ENCODE measurements around the gene SLC34A3.

DNA sequence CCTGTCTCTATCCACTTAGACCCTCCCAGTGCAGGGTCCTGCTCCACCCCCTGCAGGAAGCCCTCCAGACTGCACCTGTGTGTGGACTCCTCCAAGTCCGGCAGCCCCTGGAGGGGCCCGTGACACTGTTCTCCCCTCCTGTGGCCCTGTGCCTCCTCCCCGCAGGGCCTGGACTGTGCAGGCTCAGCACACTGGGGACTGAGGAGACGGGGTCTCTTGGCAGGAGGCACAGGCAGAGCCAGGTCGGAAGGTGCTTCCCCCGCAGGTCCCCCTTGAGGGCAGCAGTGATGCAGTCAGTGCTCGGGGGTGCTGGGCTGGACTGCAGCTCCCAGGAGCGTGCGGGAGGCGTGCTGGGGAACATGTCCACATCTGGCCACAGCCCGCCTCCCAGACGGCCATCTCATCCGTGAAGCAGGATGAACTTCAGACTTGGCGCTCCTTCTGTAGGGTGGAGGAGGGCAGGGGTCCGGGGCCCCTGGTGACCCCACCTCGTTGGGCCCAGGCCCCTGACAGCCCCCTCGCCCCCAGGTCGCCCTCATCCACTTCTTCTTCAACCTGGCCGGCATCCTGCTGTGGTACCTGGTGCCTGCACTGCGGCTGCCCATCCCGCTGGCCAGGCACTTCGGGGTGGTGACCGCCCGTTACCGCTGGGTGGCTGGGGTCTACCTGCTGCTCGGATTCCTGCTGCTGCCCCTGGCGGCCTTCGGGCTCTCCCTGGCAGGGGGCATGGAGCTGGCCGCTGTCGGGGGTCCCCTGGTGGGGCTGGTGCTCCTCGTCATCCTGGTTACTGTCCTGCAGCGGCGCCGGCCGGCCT lies 4.9 kb downstream of the SLC34A3 start:
- TF ChIP-seq, protein P1, sequence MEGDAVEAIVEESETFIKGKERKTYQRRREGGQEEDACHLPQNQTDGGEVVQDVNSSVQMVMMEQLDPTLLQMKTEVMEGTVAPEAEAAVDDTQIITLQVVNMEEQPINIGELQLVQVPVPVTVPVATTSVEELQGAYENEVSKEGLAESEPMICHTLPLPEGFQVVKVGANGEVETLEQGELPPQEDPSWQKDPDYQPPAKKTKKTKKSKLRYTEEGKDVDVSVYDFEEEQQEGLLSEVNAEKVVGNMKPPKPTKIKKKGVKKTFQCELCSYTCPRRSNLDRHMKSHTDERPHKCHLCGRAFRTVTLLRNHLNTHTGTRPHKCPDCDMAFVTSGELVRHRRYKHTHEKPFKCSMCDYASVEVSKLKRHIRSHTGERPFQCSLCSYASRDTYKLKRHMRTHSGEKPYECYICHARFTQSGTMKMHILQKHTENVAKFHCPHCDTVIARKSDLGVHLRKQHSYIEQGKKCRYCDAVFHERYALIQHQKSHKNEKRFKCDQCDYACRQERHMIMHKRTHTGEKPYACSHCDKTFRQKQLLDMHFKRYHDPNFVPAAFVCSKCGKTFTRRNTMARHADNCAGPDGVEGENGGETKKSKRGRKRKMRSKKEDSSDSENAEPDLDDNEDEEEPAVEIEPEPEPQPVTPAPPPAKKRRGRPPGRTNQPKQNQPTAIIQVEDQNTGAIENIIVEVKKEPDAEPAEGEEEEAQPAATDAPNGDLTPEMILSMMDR (IDR thresholded peaks at IDR 0.05; ENCODE audit: insufficient read depth, low read length) = no peak
- no peak for TF ChIP-seq POLR2AphosphoS5 (IDR thresholded peaks at IDR 0.05; ENCODE audit: low read depth)
- no peak for TF ChIP-seq SPI1 (IDR thresholded peaks at IDR 0.05; ENCODE audit: borderline replicate concordance, low read depth)
- no peak for TF ChIP-seq GABPA (IDR thresholded peaks at IDR 0.05; ENCODE audit: low read depth)

Data from HL-60 (cell line).